GM12878 (cell line): ENCODE measurements around the gene COX17. TPM values are rescaled to one million over a fixed set of nuclear protein-coding genes. Genes with fewer than 3 reads are reported as not detected.

ENCODE experiments used
- ATAC-seq: fragments of 200-7000 bp; cut with Tn5 transposase; 3 replicates; pipeline ENCODE4 v1.9.1; 2020; ENCODE audit warnings: mild to moderate bottlenecking, moderate library complexity
- BruUV-seq: library from RNA; stranded (reverse); fragments of 400-500 nt; replicated peaks from 2 replicates; lab custom pipeline; 2021; lab: Mats Ljungman, UMichigan
- CTCF ChIA-PET: fragments of 300-600 bp; sonication (Branson Sonifier 250); formaldehyde crosslinking; extraction: SDS; loops from one replicate; lab custom pipeline; 2021; ENCODE audit warnings: inconsistent platforms; lab: Yijun Ruan, JAX
- POLR2A ChIA-PET: fragments of 350-600 bp; formaldehyde crosslinking; extraction: SDS; loops from one replicate; lab custom pipeline; 2021; ENCODE audit warnings: inconsistent platforms; lab: Charles Lee
- RAD21 ChIA-PET: fragments of 300-600 bp; sonication (Branson Sonifier 250); formaldehyde crosslinking; loops from one replicate; lab custom pipeline; 2023; ENCODE audit warnings: antibody characterized with exemption; ENCODE audit not compliant: unreplicated experiment; lab: Charles Lee
- SMC1A ChIA-PET: fragments of 300-600 bp; sonication (Branson Sonifier 250); formaldehyde crosslinking; loops from one replicate; lab custom pipeline; 2023; ENCODE audit not compliant: unreplicated experiment, uncharacterized antibody; lab: Charles Lee
- DNase-seq: peaks from one replicate; pipeline ENCODE4 v3.0.0-alpha.2; 2011; ENCODE audit warnings: low read depth, low spot score
- FAIRE-seq: peaks from 3 replicates; lab custom pipeline; 2011; peaks lifted over from hg19 to GRCh38; lab: Jason Lieb, UNC
- H2AFZ ChIP-seq: 2 replicates; pipeline ENCODE4 v1.6.0; 2011; ENCODE audit warnings: low read depth, low read length, control low read depth; ENCODE audit not compliant: control insufficient read depth
- H3K27ac ChIP-seq: 2 replicates; pipeline ENCODE4 v1.5.1; 2011; ENCODE audit warnings: control low read depth; ENCODE audit not compliant: control insufficient read depth, insufficient read depth
- H3K27me3 ChIP-seq, 2 experiments: replicated peaks in 1 of 2; 2 replicates each; pipeline versions ENCODE4 v1.6.0 to v1.6.1; 2011; ENCODE audit warnings: low read length in 1 of 2; ENCODE audit not compliant: control insufficient read depth in 2 of 2, insufficient read depth in 2 of 2
- H3K36me3 ChIP-seq, 2 experiments: 2 replicates each; pipeline ENCODE4 v1.5.1; 2011; ENCODE audit warnings: low read length in 1 of 2; ENCODE audit not compliant: control insufficient read depth in 2 of 2, insufficient read depth in 2 of 2
- H3K4me1 ChIP-seq: 2 replicates; pipeline ENCODE4 v1.6.1; 2011; ENCODE audit warnings: mild to moderate bottlenecking, low read length, moderate library complexity, mixed read lengths; ENCODE audit not compliant: control insufficient read depth, insufficient read depth
- H3K4me2 ChIP-seq: 2 replicates; pipeline ENCODE4 v1.6.0; 2011; ENCODE audit warnings: control low read depth; ENCODE audit not compliant: control insufficient read depth, insufficient read depth
- H3K4me3 ChIP-seq: fragments of 200-600 bp; sonication (generic); 2 replicates; pipeline ENCODE4 v1.5.1; 2016
- H3K79me2 ChIP-seq: 2 replicates; pipeline ENCODE4 v1.6.0; 2011; ENCODE audit warnings: low read length; ENCODE audit not compliant: control insufficient read depth, insufficient read depth
- H3K9ac ChIP-seq: 2 replicates; pipeline ENCODE4 v1.8.0; 2011; ENCODE audit warnings: low read length, control low read depth, mixed read lengths; ENCODE audit not compliant: control insufficient read depth, insufficient read depth
- H3K9me3 ChIP-seq: replicated peaks from 3 replicates; pipeline ENCODE4 v1.5.1; 2011; ENCODE audit warnings: mild to moderate bottlenecking, low read length; ENCODE audit not compliant: control insufficient read depth, insufficient read depth
- H4K20me1 ChIP-seq: 2 replicates; pipeline ENCODE4 v1.6.0; 2011; ENCODE audit not compliant: control insufficient read depth, insufficient read depth
- ASH2L ChIP-seq: fragments of 300-600, 200-600 bp; sonication (generic); IDR thresholded peaks from 2 replicates; pipeline ENCODE4 v1.6.1; 2017; ENCODE audit warnings: low read depth, mild to moderate bottlenecking, borderline replicate concordance
- CEBPB ChIP-seq, 2 experiments: fragments of 150-350 bp in 1 of 2; IDR thresholded peaks; 2 replicates each; pipeline ENCODE4 v1.6.1; 2012 to 2014; ENCODE audit warnings: low read depth in 2 of 2, low read length in 2 of 2, borderline replicate concordance in 1 of 2, inconsistent platforms in 1 of 2
- CREM ChIP-seq: IDR thresholded peaks from 2 replicates; pipeline ENCODE4 v1.6.1; 2014; ENCODE audit warnings: antibody characterized with exemption, low read depth
- DPF2 ChIP-seq: fragments of 450-650 bp; IDR thresholded peaks from 2 replicates; pipeline ENCODE4 v1.6.1; 2017; ENCODE audit warnings: mild to moderate bottlenecking
- ESRRA ChIP-seq: IDR thresholded peaks from 2 replicates; pipeline ENCODE4 v1.6.1; 2012; ENCODE audit warnings: mild to moderate bottlenecking, low read length, improper control_type of control experiment
- IRF4 ChIP-seq: IDR thresholded peaks from 2 replicates; pipeline ENCODE4 v1.6.1; 2011; ENCODE audit warnings: low read depth, low read length
- MEF2A ChIP-seq: IDR thresholded peaks from 2 replicates; pipeline ENCODE4 v1.6.1; 2011; ENCODE audit warnings: low read depth, mild to moderate bottlenecking, low read length, moderate library complexity; ENCODE audit not compliant: insufficient read depth
- RAD51 ChIP-seq: fragments of 450-650 bp; IDR thresholded peaks from 2 replicates; pipeline ENCODE4 v1.6.1; 2016; ENCODE audit warnings: moderate library complexity, mild to moderate bottlenecking, inconsistent platforms
- RBBP5 ChIP-seq: fragments of 200-600 bp; sonication (generic); conservative IDR thresholded peaks from 2 replicates; pipeline ENCODE4 v1.6.1; 2016
- WRNIP1 ChIP-seq: IDR thresholded peaks from 2 replicates; pipeline ENCODE4 v1.6.1; 2011; ENCODE audit warnings: low read depth, low read length, improper control_type of control experiment, borderline replicate concordance
- ZSCAN29 ChIP-seq: fragments of 450-650 bp; IDR thresholded peaks from 2 replicates; pipeline ENCODE4 v1.6.1; 2017; ENCODE audit warnings: mild to moderate bottlenecking, moderate library complexity
- WGBS: methylation state at CpG from one replicate; pipeline ENCODE4 v1.1.6; 2016; ENCODE audit warnings: low lambda C conversion rate; ENCODE audit not compliant: insufficient replicate concordance, insufficient coverage; ENCODE audit errors: missing lambda C conversion rate; 5-methylcytosine and 5-hydroxymethylcytosine counted together
- in situ Hi-C: fragments of 300-500 bp; cut with MboI; formaldehyde crosslinking; loops from 9 replicates; pipeline ENCODE4 v1.14.3; 2018; ENCODE audit warnings: mixed read lengths
- intact Hi-C: fragments of 100-400 bp; cut with micrococcal nuclease; formaldehyde crosslinking; loops from one replicate; pipeline ENCODE4 v1.14.2; 2022; ENCODE audit not compliant: unreplicated experiment
- polyA plus RNA-seq, 11 experiments: library from polyadenylated mRNA; depleted of rRNA in 4 of 11; unstranded in 6 of 11; stranded (reverse) in 5 of 11; fragments of >200 nt; fragmentation: Nextera tagmentation in 4 of 11; fragmentation: Illumina TruSeq in 1 of 11; extraction: Ambion mirVana in 4 of 11; extraction: Trizol in 1 of 11; gene quantifications; 1 replicate in 1 of 11; 2 replicates in 10 of 11; pipeline versions ENCODE4 v1.2.1 to v1.2.3, GENCODE V29; 2011 to 2016; ENCODE audit warnings: inconsistent platforms in 2 of 11, missing spikeins in 2 of 11, low read depth in 1 of 11
- total RNA-seq, 4 experiments: library from RNA; depleted of rRNA in 3 of 4; stranded (reverse); fragments of >200 nt in 3 of 4; fragmentation: Illumina TruSeq in 1 of 4; extraction: Trizol in 1 of 4; gene quantifications; 2 replicates each; pipeline versions ENCODE4 v1.2.1 to v1.2.3, GENCODE V29; 2013 to 2021
- TF ChIP-seq, protein P1 (sequence below): fragments of 450-650 bp; IDR thresholded peaks from 2 replicates; pipeline ENCODE4 v1.6.1; 2017; ENCODE audit warnings: borderline replicate concordance
- TF ChIP-seq, protein P2 (sequence below): IDR thresholded peaks from 2 replicates; pipeline ENCODE4 v1.6.1; 2011; ENCODE audit warnings: borderline replicate concordance, low read depth, mild to moderate bottlenecking, moderate library complexity, mixed read lengths, low read length; ENCODE audit not compliant: insufficient read depth; ENCODE audit errors: extremely low read length
- TF ChIP-seq, protein P3 (sequence below): IDR thresholded peaks from 2 replicates; pipeline ENCODE4 v1.6.1; 2011; ENCODE audit warnings: mild to moderate bottlenecking, low read depth, low read length, moderate library complexity; ENCODE audit not compliant: insufficient replicate concordance
- TF ChIP-seq, protein P4 (sequence below): IDR thresholded peaks from 2 replicates; pipeline ENCODE4 v1.6.1; 2012; ENCODE audit warnings: low read depth, low read length, improper control_type of control experiment

COX17 gene
- total and polyA plus RNA-seq, 10 of the 15 experiments (the other 5 are each of a cell fraction or from before 2014, with no cell fraction given), result 111 to 717 (median 243) TPM

DNA sequence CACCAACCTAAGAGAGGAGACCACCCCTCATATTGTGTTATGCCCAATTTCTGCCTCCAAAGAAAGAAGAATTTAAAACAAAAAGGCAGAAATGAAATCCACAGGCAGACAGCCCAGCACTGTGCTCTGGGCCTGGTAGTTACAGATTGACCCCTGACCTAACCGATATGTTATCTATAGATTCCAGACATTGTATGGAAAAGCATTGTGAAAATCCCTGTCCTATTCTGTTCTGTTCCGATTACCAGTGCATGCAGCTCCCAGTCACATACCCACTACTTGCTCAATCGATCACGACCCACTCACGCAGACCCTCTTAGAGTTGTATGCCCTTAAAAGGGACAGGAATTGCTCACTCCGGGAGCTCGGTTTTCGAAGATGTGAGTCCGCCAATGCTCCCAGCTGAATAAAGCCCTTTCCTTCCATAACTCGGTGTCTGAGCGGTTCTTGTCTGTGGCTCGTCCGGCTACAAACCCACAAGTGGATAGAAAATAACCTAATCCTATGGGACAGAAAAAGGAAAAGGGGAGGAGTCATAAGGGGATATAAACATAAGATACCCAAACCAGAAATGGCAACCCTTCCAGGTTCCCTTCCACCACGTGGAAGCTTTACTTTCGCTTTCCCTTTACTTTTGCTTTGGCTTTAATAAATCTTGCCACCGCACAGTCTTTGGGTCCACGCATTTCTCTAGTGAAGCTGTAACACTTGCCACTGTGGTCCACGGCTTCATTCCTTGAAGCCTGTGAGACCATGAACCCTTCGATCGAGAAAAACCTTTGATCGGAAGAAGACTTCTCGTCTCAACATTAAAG, 23.9 kb upstream of the COX17 start (continued):
- no peak for TF ChIP-seq ASH2L
- no peak; a peak in 1 of 4 replicates for TF ChIP-seq CEBPB (IDR thresholded peaks at IDR 0.05; ENCODE audit: borderline replicate concordance in 1 of 2, low read depth in 2 of 2, low read length in 2 of 2)
- no peak for TF ChIP-seq CREM
- TF ChIP-seq DPF2, result peak; percentile 27; the same call in 1 of the 2 replicates
- no peak for TF ChIP-seq ESRRA
- TF ChIP-seq RBBP5, result no peak
- TF ChIP-seq, all 136 proteins: peak for 9

DNA sequence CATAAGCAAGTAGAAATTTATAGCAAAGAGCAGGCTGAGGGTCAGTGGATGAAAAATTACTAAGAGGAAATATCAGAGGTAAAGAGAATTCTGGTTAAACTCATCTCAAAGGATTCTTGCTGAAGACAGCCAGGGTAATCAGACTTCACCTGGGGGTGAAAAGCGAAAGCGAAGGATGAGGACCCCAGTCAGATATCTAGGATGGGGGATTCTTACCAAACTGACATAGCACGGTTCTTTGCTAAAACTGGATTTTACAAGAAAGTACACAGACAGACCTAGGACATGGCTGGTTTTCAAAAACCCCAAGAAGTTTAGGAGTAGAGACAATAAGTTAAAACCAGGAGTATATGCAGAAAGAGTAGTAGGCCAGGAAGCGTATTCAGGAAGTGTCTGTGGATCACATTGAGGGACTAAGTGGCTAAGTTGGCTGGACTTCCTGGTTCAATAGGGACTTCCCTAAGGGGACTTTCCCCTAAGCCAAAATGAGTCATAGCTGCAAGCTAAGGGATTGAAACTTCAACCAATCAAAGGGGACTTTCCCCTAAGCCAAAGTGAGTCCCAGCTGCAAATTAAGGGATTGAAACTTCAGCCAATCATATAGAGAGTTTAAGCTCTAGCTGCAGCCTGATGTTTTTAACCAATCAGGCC, 23.2 kb upstream of the COX17 start:
- ChIA-PET SMC1A (interaction anchor here (0.7 to 2.0 kb wide), 7 partner anchors 8 to 238 kb away, joined by 3 to 5 read pairs (median 4); partner anchors contain the start of gene TMEM39A), RAD21 (interaction anchor here (1.0 to 1.8 kb wide), 4 partner anchors 20 to 144 kb away, joined by 4 to 5 read pairs (median 4); no protein-coding TSS in a partner anchor), CTCF (interaction anchor here (1.3 to 1.7 kb wide), 2 partner anchors 19 to 99 kb away, joined by 3 to 8 read pairs; no protein-coding TSS in a partner anchor), POLR2A (no interaction called here)
- no peaks in the 10 kb centered on the region for H3K36me3 ChIP-seq
- no peaks in the 10 kb centered on the region for H4K20me1 ChIP-seq
- peak overlapping the region; percentile 66 for H3K4me2 ChIP-seq
- intact Hi-C loops (loop anchor here (1.0 to 10.0 kb wide), 2 partner anchors 110 to 394 kb away; partner anchors contain the start of gene GSK3B), in situ Hi-C loops (no loop called here)
- H3K27ac ChIP-seq, result peak overlapping the region; percentile 96
- H3K4me3 ChIP-seq, result no peak overlapping the region
- FAIRE-seq (peak; percentile 49), DNase-seq (peak; percentile 74), ATAC-seq (peak; percentile 54)
- peaks cover 15% of the 10 kb centered on the region for H3K9me3 ChIP-seq
- TSS peak; percentile 99 for BruUV-seq
- no peaks in the 10 kb centered on the region for H3K27me3 ChIP-seq
- H3K4me1 ChIP-seq, result peaks cover 38% of the 10 kb centered on the region
- no peaks in the 10 kb centered on the region; the same call in 1 of the 2 replicates for H3K79me2 ChIP-seq
- 29% methylated on average over 4 of the region's 4 CpGs for WGBS
- H2AFZ ChIP-seq, result peak overlapping the region; percentile 47
- 0 out of 2 replicates have a peak overlapping the region, but pooled peaks have one; percentile 2 for H3K9ac ChIP-seq
- TF ChIP-seq, protein P1, sequence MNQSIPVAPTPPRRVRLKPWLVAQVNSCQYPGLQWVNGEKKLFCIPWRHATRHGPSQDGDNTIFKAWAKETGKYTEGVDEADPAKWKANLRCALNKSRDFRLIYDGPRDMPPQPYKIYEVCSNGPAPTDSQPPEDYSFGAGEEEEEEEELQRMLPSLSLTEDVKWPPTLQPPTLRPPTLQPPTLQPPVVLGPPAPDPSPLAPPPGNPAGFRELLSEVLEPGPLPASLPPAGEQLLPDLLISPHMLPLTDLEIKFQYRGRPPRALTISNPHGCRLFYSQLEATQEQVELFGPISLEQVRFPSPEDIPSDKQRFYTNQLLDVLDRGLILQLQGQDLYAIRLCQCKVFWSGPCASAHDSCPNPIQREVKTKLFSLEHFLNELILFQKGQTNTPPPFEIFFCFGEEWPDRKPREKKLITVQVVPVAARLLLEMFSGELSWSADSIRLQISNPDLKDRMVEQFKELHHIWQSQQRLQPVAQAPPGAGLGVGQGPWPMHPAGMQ, result no peak
- TF ChIP-seq MEF2A (peak; percentile 62; the same call in 1 of the 2 replicates), ZSCAN29 (no peak), IRF4 (peak; percentile 91), WRNIP1 (no peak), RAD51 (no peak)
- TF ChIP-seq, protein P2, sequence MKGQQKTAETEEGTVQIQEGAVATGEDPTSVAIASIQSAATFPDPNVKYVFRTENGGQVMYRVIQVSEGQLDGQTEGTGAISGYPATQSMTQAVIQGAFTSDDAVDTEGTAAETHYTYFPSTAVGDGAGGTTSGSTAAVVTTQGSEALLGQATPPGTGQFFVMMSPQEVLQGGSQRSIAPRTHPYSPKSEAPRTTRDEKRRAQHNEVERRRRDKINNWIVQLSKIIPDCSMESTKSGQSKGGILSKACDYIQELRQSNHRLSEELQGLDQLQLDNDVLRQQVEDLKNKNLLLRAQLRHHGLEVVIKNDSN, result no peak
- TF ChIP-seq, protein P3, sequence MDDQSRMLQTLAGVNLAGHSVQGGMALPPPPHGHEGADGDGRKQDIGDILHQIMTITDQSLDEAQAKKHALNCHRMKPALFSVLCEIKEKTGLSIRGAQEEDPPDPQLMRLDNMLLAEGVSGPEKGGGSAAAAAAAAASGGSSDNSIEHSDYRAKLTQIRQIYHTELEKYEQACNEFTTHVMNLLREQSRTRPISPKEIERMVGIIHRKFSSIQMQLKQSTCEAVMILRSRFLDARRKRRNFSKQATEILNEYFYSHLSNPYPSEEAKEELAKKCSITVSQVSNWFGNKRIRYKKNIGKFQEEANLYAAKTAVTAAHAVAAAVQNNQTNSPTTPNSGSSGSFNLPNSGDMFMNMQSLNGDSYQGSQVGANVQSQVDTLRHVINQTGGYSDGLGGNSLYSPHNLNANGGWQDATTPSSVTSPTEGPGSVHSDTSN, result no peak
- TF ChIP-seq, protein P4, sequence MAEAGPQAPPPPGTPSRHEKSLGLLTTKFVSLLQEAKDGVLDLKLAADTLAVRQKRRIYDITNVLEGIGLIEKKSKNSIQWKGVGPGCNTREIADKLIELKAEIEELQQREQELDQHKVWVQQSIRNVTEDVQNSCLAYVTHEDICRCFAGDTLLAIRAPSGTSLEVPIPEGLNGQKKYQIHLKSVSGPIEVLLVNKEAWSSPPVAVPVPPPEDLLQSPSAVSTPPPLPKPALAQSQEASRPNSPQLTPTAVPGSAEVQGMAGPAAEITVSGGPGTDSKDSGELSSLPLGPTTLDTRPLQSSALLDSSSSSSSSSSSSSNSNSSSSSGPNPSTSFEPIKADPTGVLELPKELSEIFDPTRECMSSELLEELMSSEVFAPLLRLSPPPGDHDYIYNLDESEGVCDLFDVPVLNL, result no peak
